ENCODE measurements around the gene SNUPN. TPM values are rescaled to one million over a fixed set of nuclear protein-coding genes. Genes with fewer than 3 reads are reported as not detected.

Gene SNUPN
- total RNA-seq, 1 donor: 16.2 TPM

Other genes starting within 250 kb of the SNUPN start
- 71.4 TPM for gene SIN3A, start 174.0 kb downstream of the SNUPN start, total RNA-seq
- 21.3 TPM for gene PTPN9, start 46.4 kb downstream of the SNUPN start, total RNA-seq
- 199 TPM for gene IMP3, start 14.5 kb upstream of the SNUPN start, total RNA-seq
- gene SNX33, start 22.2 kb upstream of the SNUPN start, total RNA-seq: 10.5 TPM
- under 0.01 TPM for gene CSPG4, start 87.1 kb upstream of the SNUPN start, total RNA-seq
- 22.9 TPM for gene UBE2Q2, start 217.7 kb upstream of the SNUPN start, total RNA-seq

All from hematopoietic multipotent progenitor cell (in vitro differentiated cells).